A673 (cell line): ENCODE measurements around the gene HS3ST5. TPM values are rescaled to one million over a fixed set of nuclear protein-coding genes. Genes with fewer than 3 reads are reported as not detected.

Source experiments
- BruUV-seq: library from RNA; stranded (reverse); fragments of 400-500 nt; replicated peaks from 2 replicates; lab custom pipeline; 2021; lab: Mats Ljungman, UMichigan
- CTCF ChIA-PET: fragments of 300-600 bp; sonication (Branson Sonifier 250); formaldehyde crosslinking; loops from one replicate; lab custom pipeline; 2022; ENCODE audit warnings: antibody characterized with exemption; lab: Charles Lee
- POLR2A ChIA-PET: fragments of 300-600 bp; sonication (Branson Sonifier 250); formaldehyde crosslinking; loops from one replicate; lab custom pipeline; 2022; ENCODE audit warnings: antibody characterized with exemption; ENCODE audit not compliant: low non-redundant PET; lab: Charles Lee
- DNase-seq: peaks from one replicate; pipeline ENCODE4 v3.0.0-alpha.2; 2015; ENCODE audit warnings: low spot score
- H3K27ac ChIP-seq: fragments of 200-600 bp; sonication (generic); 2 replicates; pipeline ENCODE4 v1.5.1; 2016; ENCODE audit warnings: mixed run types, low read depth, mild to moderate bottlenecking, mixed read lengths, antibody characterized with exemption, low read length; ENCODE audit not compliant: poor library complexity, severe bottlenecking
- H3K27me3 ChIP-seq: fragments of 200-600 bp; sonication (generic); replicated peaks from 2 replicates; pipeline ENCODE4 v1.6.1; 2017; ENCODE audit warnings: mixed run types, low read depth, mild to moderate bottlenecking, mixed read lengths, antibody characterized with exemption, low read length; ENCODE audit not compliant: insufficient read depth, poor library complexity
- H3K36me3 ChIP-seq: fragments of 200-600 bp; sonication (generic); 2 replicates; pipeline ENCODE4 v1.6.1; 2016; ENCODE audit warnings: mixed run types, mild to moderate bottlenecking, mixed read lengths, antibody characterized with exemption, low read length; ENCODE audit not compliant: insufficient read depth, poor library complexity, severe bottlenecking
- H3K4me1 ChIP-seq: fragments of 200-600 bp; sonication (generic); 2 replicates; pipeline ENCODE4 v1.6.1; 2017; ENCODE audit warnings: mixed run types, mild to moderate bottlenecking, mixed read lengths, antibody characterized with exemption, low read length; ENCODE audit not compliant: insufficient read depth, poor library complexity, severe bottlenecking
- H3K4me3 ChIP-seq: fragments of 200-600 bp; sonication (generic); 2 replicates; pipeline ENCODE4 v1.5.1; 2016; ENCODE audit warnings: low read depth, mixed run types, mild to moderate bottlenecking, mixed read lengths, low read length; ENCODE audit not compliant: poor library complexity, severe bottlenecking
- H3K9me3 ChIP-seq: fragments of 200-600 bp; sonication (generic); 2 replicates; pipeline ENCODE4 v1.6.1; 2016; ENCODE audit warnings: mixed run types, low read depth, mild to moderate bottlenecking, mixed read lengths, antibody characterized with exemption, low read length; ENCODE audit not compliant: poor library complexity, severe bottlenecking
- EZH2 ChIP-seq: fragments of 200-600 bp; sonication (generic); IDR thresholded peaks from 2 replicates; pipeline ENCODE4 v1.6.1; 2017; ENCODE audit warnings: borderline replicate concordance, low read depth, mild to moderate bottlenecking, mixed read lengths, antibody characterized with exemption, low read length; ENCODE audit not compliant: poor library complexity, severe bottlenecking
- intact Hi-C: fragments of 100-400 bp; cut with micrococcal nuclease; formaldehyde crosslinking; loops from one replicate; pipeline ENCODE4 v1.10.0; 2022; ENCODE audit not compliant: unreplicated experiment
- total RNA-seq: library from RNA; stranded (reverse); gene quantifications from 2 replicates; pipeline ENCODE4 v1.2.3, GENCODE V29; 2021
- TF ChIP-seq, protein P1 (sequence below): fragments of 300-800, 200-600 bp; sonication (generic); conservative IDR thresholded peaks from 2 replicates; pipeline ENCODE4 v1.5.1; 2017; ENCODE audit warnings: low read depth, mild to moderate bottlenecking, antibody characterized with exemption, low read length, moderate library complexity, mixed read lengths

Gene HS3ST5
- total RNA-seq, 1 experiment from 2014 or later: not detected

DNA sequence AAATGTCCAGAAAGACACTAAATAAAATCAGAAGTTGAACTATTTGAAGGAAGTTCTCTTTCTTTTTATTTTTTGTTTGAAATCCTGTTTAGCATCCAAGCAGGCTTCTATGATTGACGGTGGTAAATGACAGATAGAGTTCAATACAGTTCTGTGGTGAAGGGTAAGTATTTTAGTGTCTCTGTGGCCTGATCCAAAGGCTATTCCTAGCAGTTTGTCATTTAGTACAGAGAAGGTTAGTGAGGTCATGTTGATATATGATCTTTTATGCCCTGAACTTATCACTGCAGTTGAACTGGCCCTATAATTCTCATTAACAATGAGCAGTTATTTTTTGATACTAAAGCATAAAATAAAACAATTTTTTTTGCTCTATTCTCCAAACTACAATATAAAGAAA lies 227.2 kb downstream of the HS3ST5 start:
- no peaks in the 10 kb centered on the region for H3K9me3 ChIP-seq
- ChIA-PET CTCF (no interaction called here), POLR2A (no interaction called here)
- H3K4me3 ChIP-seq: no peak overlapping the region
- no peak overlapping the region for H3K27ac ChIP-seq
- H3K36me3 ChIP-seq: no peaks in the 10 kb centered on the region
- no TSS peak for BruUV-seq
- intact Hi-C loops: no loop called here
- no peak for DNase-seq
- H3K4me1 ChIP-seq: no peaks in the 10 kb centered on the region
- TF ChIP-seq EZH2: no peak
- TF ChIP-seq, protein P1, sequence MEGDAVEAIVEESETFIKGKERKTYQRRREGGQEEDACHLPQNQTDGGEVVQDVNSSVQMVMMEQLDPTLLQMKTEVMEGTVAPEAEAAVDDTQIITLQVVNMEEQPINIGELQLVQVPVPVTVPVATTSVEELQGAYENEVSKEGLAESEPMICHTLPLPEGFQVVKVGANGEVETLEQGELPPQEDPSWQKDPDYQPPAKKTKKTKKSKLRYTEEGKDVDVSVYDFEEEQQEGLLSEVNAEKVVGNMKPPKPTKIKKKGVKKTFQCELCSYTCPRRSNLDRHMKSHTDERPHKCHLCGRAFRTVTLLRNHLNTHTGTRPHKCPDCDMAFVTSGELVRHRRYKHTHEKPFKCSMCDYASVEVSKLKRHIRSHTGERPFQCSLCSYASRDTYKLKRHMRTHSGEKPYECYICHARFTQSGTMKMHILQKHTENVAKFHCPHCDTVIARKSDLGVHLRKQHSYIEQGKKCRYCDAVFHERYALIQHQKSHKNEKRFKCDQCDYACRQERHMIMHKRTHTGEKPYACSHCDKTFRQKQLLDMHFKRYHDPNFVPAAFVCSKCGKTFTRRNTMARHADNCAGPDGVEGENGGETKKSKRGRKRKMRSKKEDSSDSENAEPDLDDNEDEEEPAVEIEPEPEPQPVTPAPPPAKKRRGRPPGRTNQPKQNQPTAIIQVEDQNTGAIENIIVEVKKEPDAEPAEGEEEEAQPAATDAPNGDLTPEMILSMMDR: no peak
- H3K27me3 ChIP-seq: peaks cover 7% of the 10 kb centered on the region

GRCh38 chr6:114108119-114109002 lies 234.5 kb downstream of the HS3ST5 start:
- TF ChIP-seq, protein P1: peak; percentile 84
- TF ChIP-seq EZH2: no peak
- Histone ChIP-seq H3K9me3 (no peaks in the 10 kb centered on the region), H3K27me3 (peaks cover 14% of the 10 kb centered on the region), H3K4me1 (no peaks in the 10 kb centered on the region), H3K4me3 (no peak overlapping the region), H3K36me3 (no peaks in the 10 kb centered on the region), H3K27ac (no peak overlapping the region)
- CTCF ChIA-PET: interaction anchor here (0.6 to 2.1 kb wide), 4 partner anchors 15 to 127 kb away, joined by 3 to 21 read pairs (median 7); no protein-coding TSS in a partner anchor
- intact Hi-C loops: loop anchor here (1.0 to 5.0 kb wide), 2 partner anchors 113 to 126 kb away; no protein-coding TSS in a partner anchor
- POLR2A ChIA-PET: no interaction called here
- peak; percentile 72 for DNase-seq
- BruUV-seq: no TSS peak

GRCh38 chr6:114106020-114106419 lies 236.8 kb downstream of the HS3ST5 start:
- H3K36me3 ChIP-seq: no peaks in the 10 kb centered on the region
- H3K27ac ChIP-seq: no peak overlapping the region
- TF ChIP-seq, protein P1: no peak
- TF ChIP-seq EZH2: no peak
- no TSS peak for BruUV-seq
- no peaks in the 10 kb centered on the region for H3K4me1 ChIP-seq
- CTCF ChIA-PET: no interaction called here
- DNase-seq: no peak
- H3K27me3 ChIP-seq: peaks cover 14% of the 10 kb centered on the region
- H3K4me3 ChIP-seq: no peak overlapping the region
- H3K9me3 ChIP-seq: no peaks in the 10 kb centered on the region
- POLR2A ChIA-PET: no interaction called here
- intact Hi-C loops: loop anchor here (5.0 kb wide), 1 partner anchor 124 kb away; no protein-coding TSS in a partner anchor
